ENCODE data around the gene AKT1.
"Not testable (repeated sequence)": the region's sequence is repeated elsewhere in the genome, so short reads cannot be mapped to it uniquely, and the experiment has no call there.

Gene AKT1

GRCh38 chr14:104818714-104819161 is 23.2 kb upstream of the AKT1 start:
- no peak for DNase-seq

GRCh38 chr14:104817930-104818713 is 22.6 kb upstream of the AKT1 start:
- DNase-seq = no peak

GRCh38 chr14:104816616-104816884 is 21.0 kb upstream of the AKT1 start:
- DNase-seq = no peak

- DNase-seq = not testable (repeated sequence)
Measured at GRCh38 chr14:104814701-104815100, 19.2 kb upstream of the AKT1 start.

DNA sequence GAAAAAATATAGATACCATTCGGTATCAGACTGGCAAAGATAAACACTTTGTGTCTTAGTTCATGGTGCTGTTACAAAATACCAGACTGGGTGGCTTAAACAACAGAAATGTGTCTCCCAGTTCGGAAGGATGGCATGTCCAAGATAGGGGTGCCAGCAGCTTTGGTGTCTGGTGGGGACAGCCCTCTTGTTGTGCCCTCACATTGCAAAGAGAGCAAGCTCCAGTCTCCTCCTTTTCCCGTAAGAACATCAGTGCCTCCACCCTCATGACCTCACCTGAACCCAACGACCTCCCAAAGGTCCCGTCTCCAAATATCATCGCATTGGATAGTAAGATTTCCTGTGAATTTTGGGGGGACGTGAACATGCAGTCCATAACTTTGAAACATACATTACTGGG is 17.7 kb upstream of the AKT1 start:
- no peak for DNase-seq

DNA sequence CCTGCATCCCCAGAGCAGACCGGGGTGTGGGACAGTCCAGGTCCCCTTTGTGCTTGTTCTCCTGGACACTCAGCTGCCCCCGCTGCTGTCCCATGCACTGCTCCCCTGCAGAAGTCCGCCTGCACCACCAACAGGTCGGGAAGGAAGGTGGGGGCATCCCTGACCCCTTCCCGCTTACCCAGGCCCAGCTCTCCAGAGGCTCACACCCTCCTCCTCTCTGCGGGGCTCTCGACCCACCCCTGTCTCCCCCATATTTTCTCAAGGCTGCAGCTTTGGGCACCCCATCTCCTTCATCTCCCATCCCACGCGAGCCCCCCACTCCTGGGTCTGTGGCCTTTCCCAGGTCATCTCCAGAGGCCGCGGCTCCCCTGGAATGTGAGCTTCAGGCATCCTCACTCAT is 14.8 kb upstream of the AKT1 start:
- no peak for DNase-seq

DNA sequence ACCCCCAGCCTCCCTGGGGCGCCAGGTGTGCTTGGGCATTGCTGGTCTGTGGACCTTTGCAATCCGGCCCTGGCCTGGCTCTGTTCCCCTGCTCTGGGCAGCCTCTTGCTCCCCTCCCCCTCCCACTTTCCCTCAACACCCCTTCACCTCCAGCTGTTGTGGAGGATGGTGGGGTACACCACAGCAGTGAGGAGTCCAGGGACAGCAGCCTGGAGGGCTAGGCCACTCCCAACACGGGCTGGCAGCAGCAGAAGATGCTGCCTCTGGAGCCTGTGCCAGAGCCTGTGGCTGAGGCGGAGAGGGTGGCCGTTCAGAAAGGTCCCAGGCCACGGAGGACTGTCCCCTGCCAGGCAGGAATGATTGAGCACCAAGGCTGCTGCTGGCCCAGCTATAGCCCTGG is 12.9 kb upstream of the AKT1 start:
- DNase-seq = no peak

DNA sequence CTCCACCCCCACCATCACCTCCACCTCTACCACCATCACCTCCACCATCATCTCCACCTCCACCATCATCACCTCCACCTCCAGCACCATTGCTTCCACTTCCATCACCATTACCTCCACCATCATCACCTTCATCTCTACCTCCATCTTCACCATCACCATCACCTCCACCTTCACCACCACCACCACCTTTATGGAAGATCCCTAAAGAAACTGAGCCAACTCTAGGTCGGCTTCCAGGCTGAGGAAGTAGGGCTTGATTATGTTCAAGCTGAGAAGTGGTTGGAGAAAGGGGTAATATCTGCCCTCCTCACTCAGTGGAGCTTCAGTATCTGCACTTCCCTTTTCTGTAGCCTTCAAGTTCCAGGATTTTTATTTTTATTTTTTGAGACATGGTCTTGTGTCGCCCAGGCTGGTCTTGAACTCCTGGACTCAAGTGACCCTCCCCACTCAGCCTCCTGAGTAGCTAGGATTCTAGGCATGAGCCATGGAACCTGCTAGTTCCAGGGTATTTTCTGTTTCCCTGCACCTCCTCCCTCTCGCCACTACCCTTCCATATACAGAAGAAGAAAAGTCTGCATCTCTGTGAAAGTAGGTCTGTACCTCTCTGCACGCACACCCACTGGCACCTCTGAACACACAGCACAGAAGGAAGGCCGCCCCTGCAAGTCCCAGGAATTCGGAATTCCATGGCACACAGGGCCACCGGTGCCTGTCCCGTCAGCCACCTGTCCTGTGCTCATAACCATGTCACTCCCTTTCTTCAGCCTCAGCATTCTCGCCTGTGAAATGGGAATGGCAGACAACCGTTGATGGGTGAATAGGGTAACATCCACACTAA is 11.3 kb upstream of the AKT1 start:
- DNase-seq = no peak

DNA sequence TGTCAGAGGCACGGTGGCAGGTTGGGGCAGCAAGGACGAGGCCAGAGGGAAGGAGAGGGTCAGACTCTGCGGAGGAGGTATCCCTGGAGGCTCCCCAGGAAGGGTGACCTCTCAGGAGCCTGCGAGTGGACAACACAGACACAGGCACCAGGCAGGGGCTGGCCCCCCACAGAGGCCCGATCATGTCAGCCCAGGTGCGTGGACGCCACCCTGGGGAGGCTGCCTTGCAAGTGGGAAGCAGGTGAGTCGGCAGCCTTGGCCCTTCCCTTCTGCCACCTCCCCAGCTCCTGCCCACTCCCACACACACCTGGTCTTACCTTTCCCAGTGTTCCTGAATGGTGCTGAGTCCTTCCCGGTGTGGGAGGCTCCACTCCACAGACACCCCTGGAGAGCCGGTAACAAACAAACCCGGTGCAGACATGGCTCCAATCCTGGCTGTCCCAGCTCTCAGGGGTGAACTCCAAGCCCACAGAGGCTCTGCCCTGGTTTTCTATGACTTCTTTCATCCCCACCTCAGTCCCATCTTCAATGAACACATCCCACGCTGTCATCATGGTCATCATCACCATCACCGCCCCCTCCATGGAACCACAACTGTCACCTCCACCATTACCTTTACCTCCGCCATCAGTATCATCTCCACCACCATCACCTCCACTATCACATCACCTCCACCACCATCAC is 10.5 kb upstream of the AKT1 start:
- no peak for DNase-seq

- DNase-seq = no peak
Measured at GRCh38 chr14:104805326-104805678, 9.8 kb upstream of the AKT1 start.

- DNase-seq = no peak
Measured at GRCh38 chr14:104804481-104805325, 9.2 kb upstream of the AKT1 start.

DNA sequence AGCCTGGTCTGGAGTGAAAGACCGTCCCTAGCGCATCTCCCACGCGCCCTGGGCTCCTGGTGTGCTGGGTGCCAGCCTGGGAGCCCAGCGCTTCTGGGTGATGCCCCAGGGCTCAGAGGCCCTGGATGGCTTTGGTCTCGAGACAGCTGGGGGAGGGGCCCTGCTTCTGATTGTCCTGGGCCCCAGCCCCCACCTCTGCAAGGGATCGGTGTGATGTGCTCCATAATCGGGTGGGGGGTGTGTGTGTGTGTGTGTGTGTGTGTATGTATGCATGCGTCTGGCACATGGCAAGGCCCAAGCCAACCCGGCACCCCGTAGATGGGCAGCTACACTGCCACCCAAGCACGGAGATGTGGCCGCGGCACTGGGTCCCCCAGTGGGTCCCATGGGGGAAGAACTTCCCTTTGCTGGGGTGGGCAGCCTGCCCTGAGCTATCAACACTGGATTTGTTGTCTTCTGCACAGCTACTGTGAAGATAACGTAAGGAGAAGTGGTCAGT is 8.4 kb upstream of the AKT1 start:
- no peak for DNase-seq

DNA sequence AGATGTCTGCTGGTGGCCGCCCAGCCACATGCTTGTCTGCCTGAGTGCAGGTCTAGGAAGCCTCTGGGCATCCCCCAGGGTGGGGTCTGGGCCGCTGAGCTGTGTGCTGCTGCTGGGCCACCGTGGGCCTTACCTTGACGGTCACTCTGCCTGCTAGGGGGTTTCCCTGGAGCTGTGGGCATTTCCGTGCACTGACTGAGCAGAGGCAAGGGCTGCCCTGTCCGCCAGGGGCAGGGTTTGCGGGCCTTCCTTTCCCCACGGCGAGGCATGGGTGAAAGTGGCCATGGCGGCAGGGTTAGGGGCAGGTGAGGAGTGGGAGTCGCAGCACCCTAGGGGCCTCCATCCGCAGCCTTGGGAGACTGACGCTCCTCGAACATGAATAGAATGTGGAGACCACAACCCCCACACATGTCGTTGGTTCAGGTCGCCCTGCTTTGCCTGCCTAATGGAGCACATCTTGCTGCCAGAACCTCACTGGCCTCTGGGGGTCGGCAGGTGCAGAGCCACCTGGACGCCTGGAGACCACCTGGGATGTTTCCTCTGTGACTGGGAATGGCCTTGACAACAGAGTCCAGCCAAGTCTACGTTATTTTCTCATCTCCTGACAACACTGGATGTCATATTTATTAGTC is 7.8 kb upstream of the AKT1 start:
- no peak for DNase-seq

DNA sequence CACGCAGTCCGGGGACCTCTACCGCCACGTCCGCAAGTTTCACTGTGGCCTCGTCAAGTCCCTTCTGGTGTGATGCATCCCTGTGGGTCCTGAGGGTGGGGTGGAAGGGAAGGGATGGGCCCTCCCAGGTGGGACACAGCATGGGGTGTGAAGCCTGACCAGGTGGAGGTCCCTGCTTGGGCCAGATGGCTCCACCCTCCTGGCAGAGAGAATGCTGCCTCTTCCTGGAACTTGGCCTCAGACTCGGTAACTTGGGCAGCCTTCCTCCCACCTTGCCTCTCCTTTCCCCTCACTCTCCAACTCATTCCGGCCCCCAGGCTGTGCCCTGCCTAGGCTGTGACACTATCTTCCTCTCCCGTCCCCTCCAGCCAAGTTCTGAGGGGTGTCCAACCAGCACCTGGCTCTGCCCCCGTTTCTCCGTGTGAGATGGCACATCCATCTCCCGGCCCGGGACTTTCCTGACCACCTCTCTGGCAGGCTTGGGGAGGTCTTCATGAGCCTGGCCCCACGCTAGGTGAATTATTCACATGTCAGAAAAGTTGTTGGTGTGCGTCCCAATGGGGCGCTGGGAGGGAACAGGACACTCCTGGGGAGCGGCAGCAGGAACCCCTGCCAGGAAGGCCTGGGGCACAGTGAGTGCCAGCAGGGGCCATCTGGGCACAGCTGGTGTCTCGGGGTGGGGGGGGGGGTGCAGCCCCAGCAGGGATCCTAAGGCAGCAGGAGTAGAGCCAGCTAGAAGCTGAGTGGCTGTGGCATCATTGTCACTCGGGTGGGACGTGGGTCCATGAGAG is 7.0 kb upstream of the AKT1 start:
- no peak for DNase-seq

GRCh38 chr14:104801520-104802393 is 6.2 kb upstream of the AKT1 start:
- DNase-seq = no peak

DNA sequence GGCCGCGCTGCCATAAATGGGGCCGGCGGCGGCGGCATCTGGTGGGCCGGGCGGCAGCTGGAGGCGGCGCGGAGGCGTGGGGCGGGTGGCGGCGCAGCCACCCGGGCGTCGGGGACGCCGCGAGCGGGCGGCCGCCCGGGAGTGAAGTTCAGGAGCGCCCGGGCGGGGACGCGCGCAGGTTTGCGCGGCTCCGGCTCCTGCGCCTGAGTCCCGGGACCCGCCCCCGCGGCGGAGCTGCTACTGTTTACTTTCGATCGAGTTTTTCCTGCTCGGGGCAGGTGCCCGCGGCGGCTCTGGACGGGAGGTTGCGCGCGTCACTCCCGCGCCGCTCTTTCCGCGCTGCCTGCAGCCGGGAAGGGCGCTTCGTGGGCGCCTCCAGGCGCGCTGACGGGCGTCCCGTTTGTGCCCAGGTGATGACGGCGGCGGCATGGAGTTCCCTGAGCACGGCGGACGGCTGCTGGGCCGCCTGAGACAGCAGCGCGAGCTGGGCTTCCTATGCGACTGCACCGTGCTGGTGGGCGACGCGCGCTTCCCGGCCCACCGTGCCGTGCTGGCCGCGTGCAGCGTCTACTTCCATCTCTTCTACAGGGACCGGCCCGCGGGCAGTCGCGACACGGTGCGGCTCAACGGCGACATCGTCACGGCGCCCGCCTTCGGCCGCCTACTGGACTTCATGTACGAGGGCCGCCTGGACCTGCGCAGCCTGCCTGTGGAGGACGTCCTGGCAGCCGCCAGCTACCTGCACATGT is 5.4 kb upstream of the AKT1 start, which contains the start of gene ZBTB42:
Gene ZBTB42, plus strand, starts transcription at position 331 of the 749 bp plus-strand sequence. Its CDS starts 97 bp downstream, at position 428.
- peak in 1 of 2 donors; percentile 20 for DNase-seq

- peak; percentile 44 to 55 for DNase-seq
Measured at GRCh38 chr14:104800015-104800770, 4.6 kb upstream of the AKT1 start.

DNA sequence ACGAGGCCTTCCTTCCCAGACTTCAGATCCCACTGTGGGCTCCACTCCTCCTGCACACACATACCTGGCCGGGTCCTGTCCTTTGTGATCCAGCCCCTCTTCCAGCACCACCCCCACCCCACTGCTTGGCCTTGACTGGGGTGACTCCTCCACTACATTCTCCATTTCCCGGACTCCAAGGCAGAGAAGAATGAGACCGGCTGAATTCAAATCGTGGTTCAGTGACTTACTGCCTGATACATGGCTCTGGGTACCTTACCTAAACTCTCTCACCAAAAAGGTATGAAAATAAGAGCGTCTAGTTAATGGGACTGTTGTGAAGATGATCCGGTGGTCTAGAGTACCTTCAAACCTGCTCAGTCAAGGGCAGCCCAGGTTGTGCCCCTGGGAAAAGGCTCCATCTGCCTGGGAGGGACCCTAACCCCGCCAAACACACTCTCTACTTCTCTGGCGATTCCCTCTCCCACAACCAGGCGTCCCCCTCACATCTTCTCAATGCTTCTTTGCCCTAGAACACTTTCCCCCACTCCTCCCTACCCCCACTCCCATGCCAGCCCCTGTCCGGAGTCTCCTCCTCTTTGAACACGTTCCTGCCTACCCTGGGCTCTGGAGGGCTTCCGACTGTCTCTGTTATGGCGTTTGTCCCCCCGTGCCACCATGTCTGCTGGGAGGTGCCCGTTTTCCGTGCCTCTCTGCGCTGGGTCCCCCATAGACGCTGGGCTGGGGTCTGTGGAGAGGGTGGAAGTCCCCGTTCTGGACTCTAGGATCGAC is 3.9 kb upstream of the AKT1 start:
- no peak for DNase-seq
